Endothelial cell of umbilical vein (primary cell): ENCODE results near the gene RTL10. TPM values are rescaled to one million over a fixed set of nuclear protein-coding genes. Genes with fewer than 3 reads are reported as not detected.

Experiments used
- BruUV-seq: library from RNA; stranded (reverse); fragments of 400-500 nt; replicated peaks from 2 replicates; lab custom pipeline; 2021; lab: Mats Ljungman, UMichigan
- CTCF ChIA-PET: fragments of 300-600, 350-600 bp; sonication (Branson Sonifier 250); formaldehyde crosslinking; loops from one replicate; lab custom pipeline; 2021; ENCODE audit warnings: antibody characterized with exemption, inconsistent platforms; lab: Charles Lee
- POLR2A ChIA-PET: fragments of 300-600, 350-600 bp; sonication (Branson Sonifier 250); formaldehyde crosslinking; loops from one replicate; lab custom pipeline; 2021; ENCODE audit warnings: antibody characterized with exemption, inconsistent platforms; lab: Charles Lee
- DNase-seq: peaks from one replicate; pipeline ENCODE4 v3.0.0-alpha.2; 2011; ENCODE audit warnings: low read depth, low spot score
- FAIRE-seq: peaks from 2 replicates; lab custom pipeline; 2011; peaks lifted over from hg19 to GRCh38; lab: Jason Lieb, UNC
- H2AFZ ChIP-seq: 2 replicates; pipeline ENCODE4 v1.6.0; 2012; ENCODE audit warnings: low read depth, low read length, control low read depth, inconsistent platforms
- H3K27ac ChIP-seq: 2 replicates; pipeline ENCODE4 v1.5.1; 2011; ENCODE audit warnings: low read depth, mild to moderate bottlenecking, control low read depth, low read length, moderate library complexity; ENCODE audit not compliant: insufficient read depth
- H3K27me3 ChIP-seq, 2 experiments: 2 replicates each; pipeline versions ENCODE4 v1.6.0 to v1.6.1; 2011; ENCODE audit warnings: low read length in 2 of 2, mixed read lengths in 1 of 2; ENCODE audit not compliant: control insufficient read depth in 2 of 2, insufficient read depth in 2 of 2
- H3K36me3 ChIP-seq, 2 experiments: 2 replicates in 1 of 2; 3 replicates in 1 of 2; pipeline ENCODE4 v1.5.1; 2011; ENCODE audit warnings: low read length in 2 of 2, mild to moderate bottlenecking in 1 of 2, moderate library complexity in 1 of 2; ENCODE audit not compliant: control insufficient read depth in 2 of 2, insufficient read depth in 2 of 2; ENCODE audit errors: extremely low read depth in 1 of 2
- H3K4me1 ChIP-seq: 3 replicates; pipeline ENCODE4 v1.5.1; 2011; ENCODE audit warnings: mild to moderate bottlenecking, low read length; ENCODE audit not compliant: control insufficient read depth, insufficient read depth; ENCODE audit errors: extremely low read depth
- H3K4me2 ChIP-seq: 2 replicates; pipeline ENCODE4 v1.6.1; 2011; ENCODE audit warnings: low read length, control low read depth, mixed read lengths; ENCODE audit not compliant: insufficient read depth
- H3K4me3 ChIP-seq, 3 experiments: fragments of 200-600 bp in 1 of 3; sonication (generic), shearing (Covaris generic) in 1 of 3; replicated peaks in 1 of 3; 2 replicates each; pipeline ENCODE4 v1.5.1; 2011 to 2016; ENCODE audit warnings: control low read depth in 3 of 3, low read length in 3 of 3, mild to moderate bottlenecking in 2 of 3, inconsistent platforms in 1 of 3, low read depth in 1 of 3, moderate library complexity in 1 of 3; ENCODE audit not compliant: insufficient read depth in 1 of 3
- H3K79me2 ChIP-seq: 2 replicates; pipeline ENCODE4 v1.6.0; 2012; ENCODE audit warnings: low read length, inconsistent platforms; ENCODE audit not compliant: control insufficient read depth, insufficient read depth
- H3K9ac ChIP-seq: replicated peaks from 2 replicates; pipeline ENCODE3; 2011; ENCODE audit warnings: low read length, control low read depth; ENCODE audit not compliant: insufficient read depth; ENCODE audit errors: extremely low read depth
- H3K9me1 ChIP-seq: replicated peaks from 3 replicates; pipeline ENCODE4 v1.6.0; 2011; ENCODE audit warnings: mild to moderate bottlenecking, low read length; ENCODE audit not compliant: control insufficient read depth, insufficient read depth; ENCODE audit errors: extremely low read depth
- H3K9me3 ChIP-seq: replicated peaks from 2 replicates; pipeline ENCODE4 v1.5.1; 2012; ENCODE audit warnings: low read length, inconsistent platforms; ENCODE audit not compliant: control insufficient read depth, insufficient read depth
- H4K20me1 ChIP-seq: replicated peaks from 2 replicates; pipeline ENCODE3; 2011; ENCODE audit warnings: mild to moderate bottlenecking, low read length; ENCODE audit not compliant: control insufficient read depth, insufficient read depth; ENCODE audit errors: extremely low read depth
- CTCF ChIP-seq, 2 donors: IDR thresholded peaks; 1 replicate in 1 of 2; 2 replicates in 1 of 2; pipeline ENCODE4 v1.5.1; 2011; ENCODE audit warnings: low read length in 2 of 2, mild to moderate bottlenecking in 2 of 2, moderate library complexity in 2 of 2, control low read depth in 1 of 2, inconsistent platforms in 1 of 2, low read depth in 1 of 2; ENCODE audit not compliant: insufficient read depth in 1 of 2; ENCODE audit errors: extremely low read depth in 1 of 2
- EZH2 ChIP-seq: IDR thresholded peaks from 2 replicates; pipeline ENCODE4 v1.6.1; 2012; ENCODE audit warnings: borderline replicate concordance, low read depth, mild to moderate bottlenecking, moderate library complexity, low read length, inconsistent platforms; ENCODE audit not compliant: severe bottlenecking
- FOS ChIP-seq: IDR thresholded peaks from 2 replicates; pipeline ENCODE4 v1.6.1; 2011; ENCODE audit warnings: mild to moderate bottlenecking, low read length, moderate library complexity, borderline replicate concordance; ENCODE audit not compliant: insufficient read depth
- GATA2 ChIP-seq: IDR thresholded peaks from 2 replicates; pipeline ENCODE4 v1.7.0; 2011; ENCODE audit warnings: low read depth, mild to moderate bottlenecking, moderate library complexity, mixed read lengths, low read length; ENCODE audit not compliant: insufficient read length, insufficient read depth
- JUN ChIP-seq: IDR thresholded peaks from 2 replicates; pipeline ENCODE4 v1.6.1; 2011; ENCODE audit warnings: borderline replicate concordance, low read depth; ENCODE audit not compliant: insufficient read length, insufficient read depth
- MAX ChIP-seq: IDR thresholded peaks from 2 replicates; pipeline ENCODE4 v1.6.1; 2011; ENCODE audit not compliant: insufficient read depth, insufficient read length
- MYC ChIP-seq: IDR thresholded peaks from one replicate; pipeline ENCODE4 v1.6.1; 2011; ENCODE audit warnings: mild to moderate bottlenecking, low read depth, low read length
- POLR2A ChIP-seq: IDR thresholded peaks from 2 replicates; pipeline ENCODE4 v1.6.1; 2012; ENCODE audit warnings: low read depth, mild to moderate bottlenecking, control low read depth, low read length
- POLR2AphosphoS5 ChIP-seq: IDR thresholded peaks from 2 replicates; pipeline ENCODE4 v1.6.1; 2012; ENCODE audit warnings: low read depth, mild to moderate bottlenecking, control low read depth, low read length, moderate library complexity; ENCODE audit not compliant: insufficient read depth
- dilution Hi-C: fragments of 300-500 bp; cut with MboI; formaldehyde crosslinking; loops from one replicate; pipeline ENCODE4 v1.15.0; 2019; ENCODE audit warnings: low sequenced_read_pairs; ENCODE audit not compliant: extremely low pct_ligation_motif_present
- intact Hi-C: fragments of 100-400 bp; cut with micrococcal nuclease; formaldehyde crosslinking; loops from one replicate; pipeline ENCODE4 v1.10.0; 2022
- polyA plus RNA-seq, 4 experiments: library from polyadenylated mRNA; depleted of rRNA in 3 of 4; stranded (reverse) in 3 of 4; unstranded in 1 of 4; fragments of >200 nt; gene quantifications; 2 replicates each; pipeline versions ENCODE4 v1.2.1 to v1.2.3, GENCODE V29; 2011 to 2012; ENCODE audit warnings: missing spikeins in 1 of 4
- total RNA-seq: library from RNA; stranded (reverse); gene quantifications from 2 replicates; pipeline ENCODE4 v1.2.3, GENCODE V29; 2021

Gene RTL10
- total and polyA plus RNA-seq, 2 donors (not counting 3 experiments of a cell fraction or from before 2014, with no cell fraction given): 31.9 to 40.8 TPM

GRCh38 chr22:19855504-19856409, 1.1 kb upstream of the RTL10 start:
- CTCF ChIA-PET: interaction anchor here (0.9 to 2.3 kb wide), 11 partner anchors 10 to 132 kb away, joined by 3 to 13 read pairs (median 4); partner anchors contain the start of gene GP1BB
- H3K4me2 ChIP-seq: peak overlapping the region; percentile 68
- no peak for TF ChIP-seq EZH2
- TF ChIP-seq POLR2AphosphoS5: peak; percentile 25
- no peak for TF ChIP-seq CTCF (IDR thresholded peaks at IDR 0.05; ENCODE audit: extremely low read depth in 1 of 2, insufficient read depth in 1 of 2, low read depth in 1 of 2, low read length in 2 of 2)
- TF ChIP-seq MYC: no peak
- no peak for TF ChIP-seq JUN
- TF ChIP-seq POLR2A: peak; percentile 61
- no peak for TF ChIP-seq GATA2
- no peak for TF ChIP-seq FOS
- TF ChIP-seq MAX: no peak
- peak; percentile 95 for FAIRE-seq
- POLR2A ChIA-PET: interaction anchor here (1.1 to 1.3 kb wide), 2 partner anchors 11 to 15 kb away, joined by 3 read pairs; no protein-coding TSS in a partner anchor
- TSS peak; percentile 33 for BruUV-seq
- no peaks in the 10 kb centered on the region for H3K27me3 ChIP-seq
- H3K4me1 ChIP-seq: peaks cover 25% of the 10 kb centered on the region
- peak overlapping the region; percentile 65 for H3K27ac ChIP-seq
- intact Hi-C loops (loop anchor here (1.0 to 2.0 kb wide), 2 partner anchors 19 to 125 kb away; no protein-coding TSS in a partner anchor), dilution Hi-C loops (no loop called here)
- no peaks in the 10 kb centered on the region for H3K9me1 ChIP-seq
- peak overlapping the region; percentile 58 for H2AFZ ChIP-seq
- H3K9ac ChIP-seq: peak overlapping the region; percentile 77
- H3K9me3 ChIP-seq: no peaks in the 10 kb centered on the region
- peaks cover 14 to 16% of the 10 kb centered on the region in 2 experiments for H3K36me3 ChIP-seq
- H3K79me2 ChIP-seq: peaks cover 42% of the 10 kb centered on the region
- peak overlapping the region; percentile 3 to 97 (median 56) for H3K4me3 ChIP-seq
- no peaks in the 10 kb centered on the region for H4K20me1 ChIP-seq
- peak; percentile 62 for DNase-seq
